Activated CD8-positive, alpha-beta T cell treated with anti-CD3 and anti-CD28 coated beads, Interleukin-2, amount 10 ng/mL, durations not matched to agents 7 days and 5 days (primary cell): Measurements from ENCODE around the gene CNOT6. TPM values are rescaled to one million over a fixed set of nuclear protein-coding genes. Genes with fewer than 3 reads are reported as not detected.

Source experiments
- ATAC-seq: fragments of 150-1000 bp; cut with Tn5 transposase; one replicate; pipeline ENCODE4 v1.10.0; 2021; ENCODE audit warnings: moderate library complexity
- CTCF ChIA-PET: fragments of 350-600 bp; sonication (Branson Sonifier 250); formaldehyde crosslinking; loops from one replicate; lab custom pipeline; 2021; ENCODE audit warnings: antibody characterized with exemption; lab: Charles Lee
- POLR2A ChIA-PET: fragments of 350-600 bp; sonication (Branson Sonifier 250); formaldehyde crosslinking; loops from one replicate; lab custom pipeline; 2021; ENCODE audit warnings: antibody characterized with exemption; lab: Charles Lee
- DNase-seq: peaks from one replicate; pipeline ENCODE4 v3.0.0-alpha.2; 2020
- H3K27ac Mint-ChIP-seq: one replicate; pipeline ENCODE4 v1.8.0; 2021; ENCODE audit warnings: mild to moderate bottlenecking, mixed read lengths
- H3K27me3 Mint-ChIP-seq: one replicate; pipeline ENCODE4 v1.8.0; 2021; ENCODE audit warnings: low read depth, mixed read lengths
- H3K36me3 Mint-ChIP-seq: one replicate; pipeline ENCODE4 v1.8.0; 2021; ENCODE audit warnings: low read depth, mixed read lengths
- H3K4me1 Mint-ChIP-seq: one replicate; pipeline ENCODE4 v1.8.0; 2021; ENCODE audit warnings: low read depth, mixed read lengths
- H3K4me3 Mint-ChIP-seq: one replicate; pipeline ENCODE4 v1.8.0; 2021; ENCODE audit warnings: mild to moderate bottlenecking, mixed read lengths
- H3K9me3 Mint-ChIP-seq: one replicate; pipeline ENCODE4 v1.8.0; 2022; ENCODE audit warnings: mixed read lengths; ENCODE audit not compliant: insufficient read depth
- total RNA-seq, 2 experiments: library from RNA; stranded (reverse); gene quantifications; one replicate each; pipeline ENCODE4 v1.2.3, GENCODE V29; 2021

CNOT6 gene
- total RNA-seq, 2 experiments from 2014 or later, result 36.3 to 43.0 TPM

- CTCF ChIA-PET, result no interaction called here
- no peaks in the 10 kb centered on the region for H3K36me3 Mint-ChIP-seq
- ATAC-seq, result no peak
These were observed 102.6 kb downstream of the CNOT6 start for GRCh38 chr5:180596668-180597231.

GRCh38 chr5:180598316-180598701 lies 104.1 kb downstream of the CNOT6 start:
- Mint-ChIP-seq H3K27me3 (peaks cover 4% of the 10 kb centered on the region), H3K27ac (no peak overlapping the region), H3K4me1 (no peaks in the 10 kb centered on the region), H3K36me3 (no peaks in the 10 kb centered on the region), H3K4me3 (no peak overlapping the region), H3K9me3 (no peaks in the 10 kb centered on the region)
- CTCF ChIA-PET, result no interaction called here
- DNase-seq (no peak), ATAC-seq (no peak)
- POLR2A ChIA-PET, result no interaction called here

More at GRCh38 chr5:180596668-180597231, 102.6 kb downstream of the CNOT6 start:
- POLR2A ChIA-PET, result no interaction called here
- no peak overlapping the region for H3K4me3 Mint-ChIP-seq
- H3K27me3 Mint-ChIP-seq, result peaks cover 15% of the 10 kb centered on the region
- no peaks in the 10 kb centered on the region for H3K4me1 Mint-ChIP-seq
- no peak overlapping the region for H3K27ac Mint-ChIP-seq
- DNase-seq, result no peak
- no peaks in the 10 kb centered on the region for H3K9me3 Mint-ChIP-seq

GRCh38 chr5:180598797-180599589 lies 104.8 kb downstream of the CNOT6 start:
- CTCF ChIA-PET, result no interaction called here
- H3K27me3 Mint-ChIP-seq, result no peaks in the 10 kb centered on the region
- no peaks in the 10 kb centered on the region for H3K36me3 Mint-ChIP-seq
- POLR2A ChIA-PET, result no interaction called here
- ATAC-seq (no peak), DNase-seq (no peak)
- H3K27ac Mint-ChIP-seq, result no peak overlapping the region
- no peaks in the 10 kb centered on the region for H3K9me3 Mint-ChIP-seq
- no peak overlapping the region for H3K4me3 Mint-ChIP-seq
- H3K4me1 Mint-ChIP-seq, result no peaks in the 10 kb centered on the region

- ATAC-seq, result no peak
- Mint-ChIP-seq H3K9me3 (no peaks in the 10 kb centered on the region), H3K4me3 (no peak overlapping the region), H3K36me3 (no peaks in the 10 kb centered on the region), H3K27me3 (no peaks in the 10 kb centered on the region), H3K27ac (no peak overlapping the region), H3K4me1 (no peaks in the 10 kb centered on the region)
- DNase-seq, result no peak
- CTCF ChIA-PET, result no interaction called here
- POLR2A ChIA-PET, result no interaction called here
These were observed 105.4 kb downstream of the CNOT6 start for GRCh38 chr5:180599590-180599914.

DNA sequence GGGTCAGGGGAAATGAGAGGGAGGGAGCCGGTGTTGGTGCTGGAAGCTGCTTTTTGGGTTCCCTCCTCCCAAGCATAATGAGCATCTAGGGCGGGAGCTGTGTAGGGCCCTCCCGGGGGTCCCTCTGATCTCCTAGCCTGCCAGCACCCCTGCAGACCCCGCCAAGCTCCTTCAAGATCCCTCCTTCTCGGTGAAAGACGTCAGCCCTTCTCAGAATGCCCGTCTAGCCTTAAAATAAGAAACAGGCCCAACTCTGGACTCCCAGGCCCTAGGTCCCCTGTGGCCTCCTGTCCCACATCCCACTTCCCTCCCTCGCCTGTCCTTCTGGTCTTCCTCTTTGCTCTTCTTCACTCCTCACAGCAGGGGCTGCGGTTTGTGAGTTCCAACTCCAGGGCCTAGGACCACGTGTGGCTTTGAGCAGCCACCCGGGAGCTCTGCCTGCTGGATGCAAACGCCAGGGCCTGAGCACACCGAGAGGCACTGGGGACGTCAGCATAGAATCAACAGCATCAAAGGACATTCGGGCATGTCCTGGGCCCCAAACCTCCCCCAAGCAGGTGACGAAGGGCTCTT lies 105.9 kb downstream of the CNOT6 start:
- no peak overlapping the region for H3K4me3 Mint-ChIP-seq
- H3K9me3 Mint-ChIP-seq, result no peaks in the 10 kb centered on the region
- POLR2A ChIA-PET, result no interaction called here
- no peaks in the 10 kb centered on the region for H3K36me3 Mint-ChIP-seq
- no peaks in the 10 kb centered on the region for H3K27me3 Mint-ChIP-seq
- no peak overlapping the region for H3K27ac Mint-ChIP-seq
- CTCF ChIA-PET, result no interaction called here
- ATAC-seq (no peak), DNase-seq (no peak)
- no peaks in the 10 kb centered on the region for H3K4me1 Mint-ChIP-seq

GRCh38 chr5:180600554-180601041 lies 106.4 kb downstream of the CNOT6 start:
- Mint-ChIP-seq H3K27me3 (no peaks in the 10 kb centered on the region), H3K9me3 (no peaks in the 10 kb centered on the region), H3K4me1 (no peaks in the 10 kb centered on the region), H3K4me3 (no peak overlapping the region), H3K36me3 (no peaks in the 10 kb centered on the region), H3K27ac (no peak overlapping the region)
- CTCF ChIA-PET, result no interaction called here
- no peak for DNase-seq
- no peak for ATAC-seq
- POLR2A ChIA-PET, result no interaction called here

GRCh38 chr5:180601591-180602480 lies 107.7 kb downstream of the CNOT6 start:
- DNase-seq (no peak), ATAC-seq (no peak)
- Mint-ChIP-seq H3K27ac (no peak overlapping the region), H3K4me1 (peaks cover 2% of the 10 kb centered on the region), H3K27me3 (no peaks in the 10 kb centered on the region), H3K9me3 (no peaks in the 10 kb centered on the region), H3K36me3 (no peaks in the 10 kb centered on the region), H3K4me3 (no peak overlapping the region)
- ChIA-PET CTCF (interaction anchor here (1.2 kb wide), 1 partner anchor 47 kb away, joined by 3 read pairs; no protein-coding TSS in a partner anchor), POLR2A (no interaction called here)

DNA sequence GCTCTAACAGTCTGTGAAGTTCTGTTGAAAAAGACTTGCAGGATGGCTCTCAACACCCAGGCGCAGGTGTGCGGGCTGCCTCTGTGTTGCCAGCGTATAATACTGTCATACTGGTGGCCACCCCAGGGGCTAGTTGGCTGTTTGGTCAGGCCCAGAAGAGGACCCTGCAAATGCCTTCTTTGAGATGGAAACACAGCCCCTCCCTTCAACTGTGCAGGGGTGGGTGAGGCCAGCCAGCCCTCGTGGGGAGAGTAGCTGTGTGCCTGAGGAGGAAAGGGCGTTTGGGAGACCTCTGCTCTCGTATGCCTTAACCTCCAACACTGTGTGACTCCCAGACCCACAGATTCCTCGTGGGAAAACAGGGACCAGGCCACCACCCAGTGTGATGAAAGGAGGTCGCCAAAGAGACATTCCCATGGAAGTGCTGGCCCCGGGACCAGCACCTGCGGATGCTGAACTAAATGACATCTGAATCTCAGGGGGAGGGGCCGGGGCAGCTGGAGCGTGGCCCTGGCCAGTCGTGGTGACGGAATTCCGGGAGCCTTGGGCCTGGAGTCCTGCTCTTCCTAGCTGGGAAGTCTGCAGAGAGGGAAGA lies 108.4 kb downstream of the CNOT6 start:
- ChIA-PET POLR2A (no interaction called here), CTCF (interaction anchor here (1.2 kb wide), 1 partner anchor 46 kb away, joined by 3 read pairs; no protein-coding TSS in a partner anchor)
- H3K27me3 Mint-ChIP-seq, result no peaks in the 10 kb centered on the region
- H3K4me1 Mint-ChIP-seq, result peaks cover 2% of the 10 kb centered on the region
- DNase-seq (no peak), ATAC-seq (no peak)
- no peak overlapping the region for H3K4me3 Mint-ChIP-seq
- no peaks in the 10 kb centered on the region for H3K36me3 Mint-ChIP-seq
- no peaks in the 10 kb centered on the region for H3K9me3 Mint-ChIP-seq
- H3K27ac Mint-ChIP-seq, result no peak overlapping the region

DNA sequence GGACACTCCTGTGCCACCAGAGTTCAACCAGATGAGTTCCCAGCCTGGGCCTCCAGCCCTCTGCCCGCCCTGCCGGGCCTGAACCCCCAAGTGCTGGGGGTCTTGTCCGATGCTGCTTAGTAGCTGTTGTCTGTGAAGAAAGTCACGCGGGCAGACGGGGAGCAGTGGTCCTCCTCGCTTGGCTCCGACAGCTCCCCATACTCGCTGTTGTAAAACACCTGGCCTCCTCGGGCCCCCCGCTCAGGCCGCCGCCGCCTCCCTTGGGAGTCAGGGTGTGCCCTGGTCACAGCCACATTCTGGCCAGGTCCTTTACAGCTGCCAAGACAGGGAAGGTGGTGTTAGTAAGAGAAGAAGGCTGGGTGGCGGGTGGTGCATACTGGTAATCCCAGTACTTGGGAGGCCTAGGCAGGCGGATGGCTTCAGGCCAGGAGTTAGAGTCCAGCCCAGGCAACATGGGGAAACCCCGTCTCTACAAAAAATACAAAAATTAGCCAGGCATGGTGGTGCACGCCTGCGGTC lies 109.0 kb downstream of the CNOT6 start:
- POLR2A ChIA-PET, result no interaction called here
- Mint-ChIP-seq H3K4me3 (no peak overlapping the region), H3K4me1 (peaks cover 2% of the 10 kb centered on the region), H3K36me3 (no peaks in the 10 kb centered on the region), H3K27me3 (no peaks in the 10 kb centered on the region), H3K9me3 (no peaks in the 10 kb centered on the region), H3K27ac (no peak overlapping the region)
- CTCF ChIA-PET, result no interaction called here
- no peak for DNase-seq
- ATAC-seq, result no peak

- ChIA-PET POLR2A (no interaction called here), CTCF (no interaction called here)
- Mint-ChIP-seq H3K9me3 (no peaks in the 10 kb centered on the region), H3K4me1 (peaks cover 2% of the 10 kb centered on the region), H3K27me3 (no peaks in the 10 kb centered on the region), H3K27ac (no peak overlapping the region), H3K4me3 (no peak overlapping the region), H3K36me3 (no peaks in the 10 kb centered on the region)
- DNase-seq (no peak), ATAC-seq (no peak)
These were observed 110.1 kb downstream of the CNOT6 start for GRCh38 chr5:180604271-180604670.

- H3K36me3 Mint-ChIP-seq, result no peaks in the 10 kb centered on the region
- peak; percentile 66 for ATAC-seq
- H3K27me3 Mint-ChIP-seq, result no peaks in the 10 kb centered on the region
- no peak overlapping the region for H3K27ac Mint-ChIP-seq
- DNase-seq, result peak; percentile 77
- H3K9me3 Mint-ChIP-seq, result no peaks in the 10 kb centered on the region
- ChIA-PET CTCF (interaction anchor here (0.9 to 1.8 kb wide), 12 partner anchors 13 to 312 kb away, joined by 3 to 8 read pairs (median 3); no protein-coding TSS in a partner anchor), POLR2A (no interaction called here)
- no peak overlapping the region for H3K4me3 Mint-ChIP-seq
- H3K4me1 Mint-ChIP-seq, result peaks cover 2% of the 10 kb centered on the region
These were observed 111.5 kb downstream of the CNOT6 start for GRCh38 chr5:180605554-180606214.
